ENCODE results near the gene CENATAC.
A peak's percentile ranks its signal among the peaks of the same experiment; 100 is the strongest.
"Not testable (repeated sequence)": the region's sequence is repeated elsewhere in the genome, so short reads cannot be mapped to it uniquely, and the experiment has no call there.

CENATAC gene

DNA sequence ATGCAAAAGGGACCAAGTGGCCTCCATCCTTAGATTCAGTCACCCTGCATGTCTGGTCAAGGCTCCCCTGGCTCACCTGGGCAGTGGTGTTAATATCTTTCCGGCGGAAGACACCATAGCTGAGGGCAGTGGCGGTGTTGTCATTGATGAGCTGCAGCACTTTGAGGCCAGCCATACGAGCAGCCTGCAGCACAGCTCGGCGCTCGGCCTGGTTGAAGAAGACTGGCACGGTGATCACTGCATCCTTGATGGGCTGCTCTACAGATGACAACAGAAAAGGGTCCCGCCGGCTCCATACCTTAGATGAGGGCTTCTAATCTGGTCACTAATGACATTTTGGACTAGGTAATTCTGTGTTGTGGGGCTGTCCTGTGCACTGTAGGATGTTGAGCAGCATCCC, 56.5 kb downstream of the CENATAC start:
- no peak for DNase-seq (ENCODE audit: low spot score)

DNA sequence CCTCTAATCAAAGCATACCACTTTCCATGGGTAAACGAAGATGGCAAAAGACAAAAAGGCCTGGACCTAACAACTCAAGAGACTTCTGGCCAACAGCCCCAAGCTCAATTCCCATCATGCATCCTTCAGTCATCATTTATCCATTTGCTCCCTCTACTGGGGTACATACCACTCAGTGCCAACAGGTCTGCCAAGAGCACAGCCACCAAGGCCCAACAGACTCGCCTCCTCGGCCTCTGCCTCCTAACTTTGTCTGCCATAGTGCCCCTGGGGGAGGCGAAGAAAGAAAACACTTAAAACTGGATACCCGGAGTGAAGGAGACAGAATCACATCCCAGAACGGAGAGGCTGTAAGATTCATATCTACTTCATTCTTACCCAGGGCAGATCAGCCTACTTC, 58.0 kb downstream of the CENATAC start:
- peak; percentile 45 for DNase-seq (ENCODE audit: low spot score)

DNA sequence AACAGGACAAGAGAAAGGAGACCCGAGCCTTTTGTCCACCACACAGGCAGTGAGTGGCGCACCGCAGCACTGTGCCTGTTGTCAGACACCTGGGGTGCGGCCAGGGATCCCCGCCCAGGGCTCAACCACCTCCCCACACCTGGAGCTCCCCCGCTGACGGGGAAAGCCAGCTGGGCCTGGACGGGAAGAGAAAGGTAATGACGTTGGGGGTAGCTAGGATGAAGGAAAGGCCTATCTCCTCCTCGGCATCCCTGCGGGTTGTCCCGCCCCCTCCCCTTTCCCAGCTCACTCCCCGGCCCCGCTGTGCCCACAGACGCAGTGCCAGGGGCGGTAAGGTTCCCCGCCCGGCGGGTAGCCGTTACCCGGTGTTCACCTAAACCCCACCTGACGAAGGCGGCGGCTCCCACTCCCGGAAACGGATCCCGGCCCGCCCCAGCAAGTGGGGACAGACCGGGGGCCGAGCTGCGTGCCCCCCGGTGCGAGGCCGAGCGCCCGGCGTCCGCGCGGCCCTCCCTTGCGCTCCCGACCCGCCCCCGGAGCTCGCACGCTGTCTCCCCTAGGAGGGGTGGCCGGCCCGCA, 58.6 kb downstream of the CENATAC start:
- DNase-seq (ENCODE audit: low spot score): no peak

DNA sequence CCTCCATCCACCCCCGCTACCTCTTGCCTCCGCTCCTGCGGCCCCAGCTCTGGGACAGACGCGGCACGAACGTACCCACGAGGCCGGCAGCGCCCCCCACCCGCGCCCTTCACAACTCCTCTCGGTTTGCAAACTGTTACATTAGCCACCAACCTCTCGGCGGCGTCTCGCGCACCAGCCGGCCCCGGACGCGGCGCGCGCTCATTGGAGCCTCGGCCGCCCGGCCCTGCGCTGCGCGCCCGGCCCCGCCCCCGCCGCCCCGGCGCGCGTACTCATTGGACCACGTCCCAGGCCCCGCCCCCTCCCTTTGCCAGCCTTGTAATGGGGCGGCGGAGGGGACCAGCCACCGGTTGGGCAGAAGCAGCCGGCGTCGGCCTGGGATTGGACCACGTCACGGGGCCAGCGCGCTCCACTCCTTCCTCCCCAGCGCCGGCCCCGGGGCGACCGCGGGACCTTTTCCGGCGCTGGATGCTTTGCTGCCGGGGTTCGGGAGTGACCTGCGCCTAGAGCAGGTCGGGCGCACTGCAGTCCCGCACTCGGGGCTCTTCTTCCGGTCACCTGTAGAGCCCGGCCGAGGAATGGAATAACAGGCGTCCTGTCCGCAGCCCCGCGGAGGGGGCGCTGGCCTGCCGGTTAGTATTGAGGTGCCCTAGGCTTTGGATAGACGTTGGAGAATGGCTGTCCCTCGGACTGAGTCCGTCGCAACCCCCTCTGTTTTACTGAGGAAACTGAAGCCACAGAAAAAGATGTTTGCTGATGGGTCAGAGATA, 59.2 kb downstream of the CENATAC start, which contains the start of gene HYOU1:
HYOU1 (minus strand) TSS at position 206 of the 770 bp plus-strand sequence. CDS start 1,045 bp downstream, outside the sequence.
- peak; percentile 99 for DNase-seq (ENCODE audit: low spot score)

- DNase-seq (ENCODE audit: low spot score): not testable (repeated sequence)
Measured at GRCh38 chr11:119059128-119059527, 61.2 kb downstream of the CENATAC start.

DNA sequence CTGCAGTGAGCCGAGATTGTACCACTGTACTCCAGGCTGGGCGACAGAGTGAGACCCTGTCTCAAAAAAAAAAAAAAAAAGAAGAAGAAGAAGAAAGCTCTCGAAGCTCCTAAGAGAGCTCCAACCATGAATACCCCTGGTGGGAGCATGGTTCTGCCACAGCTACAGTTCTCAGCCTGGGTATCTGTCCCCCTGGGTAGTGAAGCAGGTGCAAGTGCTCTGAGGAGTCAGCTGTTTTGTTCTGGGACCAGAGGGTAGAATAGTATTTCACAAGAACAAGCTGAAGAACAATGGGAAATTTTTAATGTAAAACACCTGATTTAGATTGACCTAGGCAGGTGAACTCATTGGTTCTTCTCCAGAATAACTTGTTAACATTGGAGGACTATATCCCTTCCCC, 63.3 kb downstream of the CENATAC start:
- DNase-seq (ENCODE audit: low spot score): no peak

DNA sequence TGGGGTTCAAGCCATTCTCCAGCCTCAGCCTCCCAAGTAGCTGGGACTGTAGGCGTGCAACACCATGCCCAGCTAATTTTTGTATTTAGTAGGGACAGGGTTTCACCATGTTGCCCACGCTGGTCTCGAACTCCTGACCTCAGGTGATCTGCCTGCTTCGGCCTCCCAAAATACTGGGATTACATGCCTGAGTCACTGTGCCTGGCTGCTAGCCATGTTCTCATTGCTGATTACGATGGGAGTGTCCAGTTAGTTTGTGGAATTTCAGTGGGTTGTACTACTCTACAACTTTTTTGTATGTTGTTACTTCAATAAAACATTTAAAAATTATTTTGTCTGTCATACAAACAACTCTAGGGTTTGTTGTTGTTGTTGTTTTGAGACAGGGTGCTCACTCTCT, 64.8 kb downstream of the CENATAC start:
- DNase-seq (ENCODE audit: low spot score): no peak

- DNase-seq (ENCODE audit: low spot score): peak; percentile 59
Measured at GRCh38 chr11:119065369-119065768, 67.4 kb downstream of the CENATAC start.

Measured in activated CD4-positive, alpha-beta T cell treated with anti-CD3 and anti-CD28 coated beads, Interleukin-2, Interleukin-4, amounts not matched to agents 100 ng/mL and 50 ng/mL, durations not matched to agents 16 hours and 8 hours (primary cell).